Measurements from ENCODE around the gene TMEM259. TPM values are rescaled to one million over a fixed set of nuclear protein-coding genes. Genes with fewer than 3 reads are reported as not detected.

The TMEM259 gene
- total RNA-seq, 1 experiment from 2014 or later: 171 TPM

DNA sequence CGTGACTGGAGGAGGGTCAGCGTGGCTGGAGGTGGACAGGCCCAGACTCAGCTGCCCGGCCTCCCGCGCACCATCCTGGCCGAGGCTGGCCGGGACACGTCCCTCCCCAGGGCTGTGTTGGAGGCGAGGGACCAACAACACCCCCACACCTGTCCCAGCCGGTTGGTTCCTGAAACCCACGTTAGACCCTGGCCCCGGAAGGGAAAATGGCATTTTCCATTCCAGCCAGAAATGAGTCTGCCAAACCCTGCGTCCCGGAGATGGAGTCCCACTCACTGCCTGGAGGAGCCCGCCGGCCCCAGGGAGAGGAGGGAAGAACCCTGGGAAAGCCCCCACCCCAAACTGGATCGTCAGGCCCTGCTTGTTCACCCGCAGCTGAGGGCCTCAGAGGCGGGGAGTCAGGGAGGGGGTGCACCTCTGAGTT lies 41.6 kb downstream of the TMEM259 start:
- H4K91ac ChIP-seq (ENCODE audit: insufficient read length, low read depth, low read length): no peak overlapping the region
- Mint-ChIP-seq H3K4me3 (no peak overlapping the region), H3K9me3 (no peaks in the 10 kb centered on the region), H3K4me1 (peaks cover 2 to 21% of the 10 kb centered on the region in 2 experiments), H3K27me3 (ENCODE audit: low read depth) (no peaks in the 10 kb centered on the region), H3K27ac (no peak overlapping the region), H3K36me3 (ENCODE audit: insufficient read depth in 1 of 3, low read depth in 3 of 3) (no peaks in the 10 kb centered on the region; a peak in 1 of 7 replicates)
- H2AK5ac ChIP-seq (ENCODE audit: insufficient read length, low read length): no peak overlapping the region
- H3K79me1 ChIP-seq (ENCODE audit: insufficient read depth, low read depth, low read length, poor library complexity, severe bottlenecking): no peaks in the 10 kb centered on the region
- peak overlapping the region; percentile 52; the same call in 1 of the 2 replicates for H3K14ac ChIP-seq (ENCODE audit: insufficient read depth, low read length)
- no peak overlapping the region for H2BK20ac ChIP-seq (ENCODE audit: low read depth, low read length, poor library complexity, severe bottlenecking)
- H3K27ac ChIP-seq (ENCODE audit: insufficient read length, low read depth, low read length): no peak overlapping the region
- H3K9ac ChIP-seq (ENCODE audit: extremely low read depth, insufficient read length, low read length): no peak overlapping the region
- no peak overlapping the region for H4K8ac ChIP-seq (replicated peaks; ENCODE audit: insufficient read length, low read depth, low read length)
- H2BK15ac ChIP-seq (ENCODE audit: low read depth, low read length): no peak overlapping the region
- no peaks in the 10 kb centered on the region for H3K27me3 ChIP-seq (ENCODE audit: insufficient read depth, low read length)
- no peak for DNase-seq
- no peak for TF ChIP-seq CTCF (conservative IDR thresholded peaks at IDR 0.05)
- no peaks in the 10 kb centered on the region for H3K79me2 ChIP-seq (ENCODE audit: insufficient read depth, low read length)
- H2BK5ac ChIP-seq (ENCODE audit: insufficient read length, low read length): no peak overlapping the region
- no peak overlapping the region for H2AFZ ChIP-seq (ENCODE audit: low read length)
- no peak overlapping the region for H3K4me2 ChIP-seq (ENCODE audit: insufficient read depth, insufficient read length, low read length)
- no peaks in the 10 kb centered on the region for H4K20me1 ChIP-seq (ENCODE audit: control insufficient read depth, insufficient read depth, insufficient read length)
- no peak overlapping the region for H3K56ac ChIP-seq (ENCODE audit: insufficient read length, low read depth, low read length)
- H3K4ac ChIP-seq (ENCODE audit: low read depth, low read length): no peak overlapping the region
- no peak overlapping the region for H2BK12ac ChIP-seq (ENCODE audit: insufficient read length, low read depth, low read length)
- H2BK120ac ChIP-seq (ENCODE audit: low read depth, low read length, poor library complexity, severe bottlenecking): no peak overlapping the region
- no peak overlapping the region for H4K5ac ChIP-seq (ENCODE audit: insufficient read length, low read depth, low read length)
- peaks cover 3% of the 10 kb centered on the region for H3K23me2 ChIP-seq (ENCODE audit: insufficient read length, low read depth, low read length, poor library complexity, severe bottlenecking)
- no peaks in the 10 kb centered on the region for H3K9me3 ChIP-seq (ENCODE audit: control insufficient read depth, low read depth, low read length)
- no peaks in the 10 kb centered on the region for H3K4me1 ChIP-seq (ENCODE audit: insufficient read depth, low read length)
- no peak overlapping the region for H3K23ac ChIP-seq (ENCODE audit: insufficient read length, low read depth, low read length)
- peak overlapping the region; percentile 19 for H3K18ac ChIP-seq (ENCODE audit: insufficient read length, low read depth, low read length)
- WGBS (ENCODE audit: extremely low coverage, insufficient read length, low lambda C conversion rate): no CpG with 5 or more reads among the region's 19 CpGs
- H3T11ph ChIP-seq (ENCODE audit: low read length): no peak overlapping the region

Data from H9 (cell line).